NOMO-1 treated with dmso at 0.1 percent for 144 hours (cell line): ENCODE results near the gene ABCG4.

Source experiments
- DNase-seq: peaks from one replicate; lab custom pipeline; 2025; ENCODE audit not compliant: unreplicated experiment; lab: John Stamatoyannopoulos, UW

Gene ABCG4

GRCh38 chr11:119205080-119205479 is 56.2 kb downstream of the ABCG4 start:
- peak; percentile 55 for DNase-seq

GRCh38 chr11:119205574-119206510 is 57.0 kb downstream of the ABCG4 start, which contains the start of gene CBL:
TSS of gene CBL (plus strand) at chr11:119206339. CDS start at chr11:119206418, 79 bp downstream.
- peak; percentile 68 for DNase-seq

GRCh38 chr11:119206511-119207414 is 57.9 kb downstream of the ABCG4 start:
- DNase-seq, result no peak

- peak; percentile 17 for DNase-seq
Observed at GRCh38 chr11:119207415-119207960, 58.6 kb downstream of the ABCG4 start.

GRCh38 chr11:119209186-119209585 is 60.3 kb downstream of the ABCG4 start:
- no peak for DNase-seq

- no peak for DNase-seq
Observed at GRCh38 chr11:119210050-119210449, 61.2 kb downstream of the ABCG4 start.
